OCI-M2 (cell line): ENCODE data around the gene HYOU1.
"Not testable (repeated sequence)": the region's sequence is repeated elsewhere in the genome, so short reads cannot be mapped to it uniquely, and the experiment has no call there.

Experiments
- DNase-seq: peaks from one replicate; lab custom pipeline; 2025; ENCODE audit not compliant: unreplicated experiment; lab: John Stamatoyannopoulos, UW

Gene HYOU1

GRCh38 chr11:119087747-119088241 lies 30.8 kb upstream of the HYOU1 start:
- no peak for DNase-seq

GRCh38 chr11:119087123-119087522 lies 30.1 kb upstream of the HYOU1 start:
- DNase-seq: no peak

GRCh38 chr11:119085437-119085847 lies 28.4 kb upstream of the HYOU1 start:
- DNase-seq: no peak

- DNase-seq: peak; percentile 93
Measured at GRCh38 chr11:119084663-119085436, 27.8 kb upstream of the HYOU1 start, which contains the start of gene HMBS. Gene HMBS (plus strand): TSS chr11:119084881. CDS start chr11:119085034, 153 bp downstream.

GRCh38 chr11:119081682-119082260 lies 24.8 kb upstream of the HYOU1 start:
- DNase-seq: no peak

- no peak for DNase-seq
Measured at GRCh38 chr11:119078675-119079420, 21.8 kb upstream of the HYOU1 start.

GRCh38 chr11:119077839-119078238 lies 20.8 kb upstream of the HYOU1 start:
- no peak for DNase-seq

- DNase-seq: peak; percentile 39
Measured at GRCh38 chr11:119067371-119068222, 10.6 kb upstream of the HYOU1 start, which contains the start of gene VPS11. Gene VPS11 (plus strand): TSS chr11:119067818. CDS start chr11:119067824, 6 bp downstream.

- no peak for DNase-seq
Measured at GRCh38 chr11:119065369-119065768, 8.4 kb upstream of the HYOU1 start.

GRCh38 chr11:119062779-119063178 lies 5.8 kb upstream of the HYOU1 start:
- no peak for DNase-seq

- no peak for DNase-seq
Measured at GRCh38 chr11:119061256-119061655, 4.3 kb upstream of the HYOU1 start.

GRCh38 chr11:119059128-119059527 lies 2.1 kb upstream of the HYOU1 start:
- DNase-seq: not testable (repeated sequence)

GRCh38 chr11:119056421-119056999 lies 495 bp downstream of the HYOU1 start:
- DNase-seq: no peak

GRCh38 chr11:119055901-119056300 lies 1.1 kb downstream of the HYOU1 start:
- DNase-seq: no peak

GRCh38 chr11:119054418-119054817 lies 2.6 kb downstream of the HYOU1 start:
- DNase-seq: no peak

- no peak for DNase-seq
Measured at GRCh38 chr11:119052163-119052814, 4.7 kb downstream of the HYOU1 start.

- DNase-seq: no peak
Measured at GRCh38 chr11:119051440-119052162, 5.4 kb downstream of the HYOU1 start.

GRCh38 chr11:119049081-119049480 lies 7.9 kb downstream of the HYOU1 start:
- DNase-seq: no peak

GRCh38 chr11:119048644-119049043 lies 8.4 kb downstream of the HYOU1 start:
- DNase-seq: no peak
